GM19035 (cell line): ENCODE results near the gene FAAP24.
"Not testable (repeated sequence)": the region's sequence is repeated elsewhere in the genome, so short reads cannot be mapped to it uniquely, and the experiment has no call there.

Experiments
- ATAC-seq: cut with Tn5 transposase; IDR thresholded peaks from one replicate; pipeline ENCODE4 v1.9.1; 2021; ENCODE audit not compliant: unreplicated experiment

Gene FAAP24, protein sequence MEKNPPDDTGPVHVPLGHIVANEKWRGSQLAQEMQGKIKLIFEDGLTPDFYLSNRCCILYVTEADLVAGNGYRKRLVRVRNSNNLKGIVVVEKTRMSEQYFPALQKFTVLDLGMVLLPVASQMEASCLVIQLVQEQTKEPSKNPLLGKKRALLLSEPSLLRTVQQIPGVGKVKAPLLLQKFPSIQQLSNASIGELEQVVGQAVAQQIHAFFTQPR

DNA sequence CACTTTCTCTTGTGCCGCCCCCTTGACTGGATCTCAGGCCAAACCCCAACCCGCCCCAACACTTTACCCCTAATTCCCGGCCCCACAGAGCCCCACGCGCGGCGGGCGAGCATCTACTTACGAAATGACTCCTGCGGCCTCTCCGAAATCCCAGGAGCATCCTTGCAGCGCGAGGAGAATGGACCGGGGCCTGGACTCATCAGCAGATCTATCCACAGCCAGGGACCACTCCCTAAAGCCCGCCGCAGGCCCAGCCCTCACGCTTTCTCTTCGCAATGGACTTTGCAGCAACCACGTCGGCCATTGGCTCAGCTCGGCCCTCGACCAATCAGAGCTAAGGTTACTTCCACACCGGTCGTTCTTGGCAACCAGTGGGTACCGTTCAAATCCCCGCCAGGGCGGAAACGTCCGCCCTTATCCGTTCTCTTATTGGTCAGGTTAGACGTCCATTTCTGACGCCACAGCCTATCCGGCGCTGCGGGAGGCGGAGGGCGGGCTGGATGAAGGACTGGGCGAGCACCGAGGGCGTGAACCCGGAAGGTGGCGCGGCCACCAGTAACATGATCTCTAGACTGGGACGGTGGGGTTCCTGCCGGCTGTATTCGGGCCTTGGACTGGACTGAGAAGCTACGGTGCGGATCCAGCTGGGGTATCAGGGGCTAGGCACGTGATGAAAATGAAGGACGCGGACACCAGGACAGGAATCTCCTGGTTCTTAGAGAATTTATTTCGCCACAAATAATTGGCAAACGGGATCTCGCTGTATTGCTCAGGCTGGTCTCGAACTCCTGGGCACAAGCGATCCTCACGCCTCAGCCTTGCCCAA is at the start of gene FAAP24, which contains the start of gene CEP89:
FAAP24 (plus strand) TSS at position 528 of the 826 bp plus-strand sequence. CDS start 955 bp downstream, outside the sequence.
CEP89 (minus strand) TSS at position 244 of the 826 bp plus-strand sequence; CDS start at position 160, 84 bp downstream.
- ATAC-seq = peak; percentile 99

DNA sequence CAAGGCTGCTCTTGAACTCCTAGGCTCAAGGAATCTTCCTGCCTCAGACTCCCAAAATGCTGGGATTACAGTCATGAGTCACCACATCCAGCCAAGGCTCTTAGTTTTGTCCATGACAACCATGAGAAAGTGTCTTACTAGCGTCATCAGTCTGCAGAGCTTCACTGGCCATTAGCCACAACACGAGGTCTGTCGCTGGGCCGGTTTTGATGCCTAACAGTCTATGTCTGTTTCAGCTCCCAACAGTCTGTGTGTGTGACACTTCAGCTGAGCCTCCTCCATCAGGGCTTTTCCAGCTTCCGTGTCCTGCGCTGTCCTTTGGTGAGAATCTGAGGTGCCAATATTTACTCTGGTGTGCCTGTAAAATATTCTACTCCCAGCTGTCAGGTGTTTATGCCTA is 47.8 kb upstream of the FAAP24 start:
- ATAC-seq = no peak

DNA sequence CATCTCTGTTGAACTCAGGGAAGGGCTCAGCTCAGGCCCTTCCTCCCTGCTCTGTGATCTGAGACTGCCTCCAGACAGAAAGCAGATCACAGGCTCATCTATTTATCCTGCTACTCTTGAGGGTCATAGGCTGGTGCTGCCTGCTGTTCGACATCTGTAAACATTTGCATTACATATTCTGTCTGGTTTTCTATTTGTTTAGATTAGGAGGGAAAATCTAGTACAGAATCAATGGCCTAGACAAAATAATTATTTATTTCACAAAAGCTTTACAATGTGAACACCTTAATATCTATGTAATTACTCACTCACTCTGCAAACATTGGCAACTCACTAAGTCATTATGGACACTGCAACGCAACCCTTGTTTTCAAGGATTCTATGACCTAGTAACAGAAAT is 43.2 kb upstream of the FAAP24 start:
- no peak for ATAC-seq

DNA sequence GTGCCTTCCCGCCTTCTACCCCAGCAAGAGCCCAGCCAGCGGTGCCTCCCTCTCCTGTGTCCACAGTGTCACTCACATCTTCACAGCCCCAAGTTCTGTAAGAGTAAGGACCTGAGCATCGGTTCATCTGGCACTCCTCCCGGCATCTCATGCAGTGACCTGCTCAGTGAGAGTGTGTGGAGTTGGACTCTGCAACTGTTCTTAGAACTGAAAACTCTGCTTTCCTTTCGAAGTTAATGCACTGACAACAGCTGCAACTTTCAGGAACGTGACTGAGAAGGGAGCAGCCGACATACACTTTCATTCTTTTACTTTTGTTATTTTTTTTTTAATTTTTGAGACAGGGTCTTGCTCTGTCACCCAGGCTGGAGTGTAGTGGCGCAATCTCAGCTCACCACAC is 41.5 kb upstream of the FAAP24 start:
- ATAC-seq = no peak

DNA sequence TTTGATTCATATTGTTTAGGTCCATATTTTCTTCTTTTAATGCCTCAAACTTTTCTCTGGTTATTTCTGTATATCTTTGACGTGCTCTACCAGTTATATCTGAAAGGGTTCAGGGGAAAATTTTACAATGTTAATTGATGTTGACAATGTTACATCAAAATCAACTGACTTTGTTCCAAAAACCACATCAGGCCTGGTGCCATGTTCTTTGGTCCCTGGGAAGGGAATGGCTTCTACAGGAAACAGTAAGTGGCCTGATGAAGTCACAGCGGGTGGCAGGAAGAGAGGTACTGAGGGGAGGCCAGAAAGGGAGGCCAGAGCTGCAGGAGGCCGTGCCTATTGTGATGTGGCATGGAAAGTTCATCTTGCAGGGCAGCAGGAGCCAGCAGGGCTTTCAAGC is 38.5 kb upstream of the FAAP24 start:
- no peak for ATAC-seq

DNA sequence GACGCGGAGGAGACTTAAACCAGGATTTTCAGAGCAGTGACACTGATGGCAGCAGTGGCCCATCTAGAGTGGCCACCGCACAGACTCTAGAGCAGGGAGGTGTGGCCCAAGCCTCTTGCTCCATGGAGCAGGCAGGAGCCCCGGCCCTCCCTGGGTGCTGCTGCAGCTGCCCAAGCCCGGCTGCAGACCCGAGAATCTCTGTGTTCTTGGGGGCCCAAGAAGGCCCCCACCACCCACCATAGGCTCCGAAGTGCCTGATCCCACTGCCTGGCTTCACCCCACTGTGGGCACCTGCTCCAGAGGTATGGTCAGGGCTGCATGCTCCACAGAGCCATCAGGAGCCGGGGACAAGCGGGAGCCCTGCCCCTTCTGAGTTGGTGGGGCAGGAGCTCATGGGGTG is 36.4 kb upstream of the FAAP24 start:
- no peak for ATAC-seq

DNA sequence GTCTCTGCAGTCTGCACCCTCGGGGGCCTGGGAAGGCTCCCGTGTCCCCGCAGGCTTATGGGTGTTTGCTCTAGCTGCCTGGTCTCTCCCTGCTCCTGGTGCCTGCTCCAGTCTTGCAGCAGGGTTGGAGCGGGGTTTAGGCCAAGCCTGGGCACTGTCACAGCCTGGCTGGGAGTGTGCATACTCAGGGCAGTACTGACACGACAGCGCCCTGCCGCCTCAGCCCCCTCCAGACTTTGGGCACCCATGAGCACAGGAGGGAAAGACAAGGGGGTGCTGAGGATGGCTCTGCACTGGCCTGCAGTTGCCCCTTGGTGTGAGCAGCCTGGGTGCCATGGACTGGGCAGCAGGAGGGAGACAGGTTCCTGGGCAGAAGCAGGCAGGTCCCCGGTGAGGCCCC is 36.0 kb upstream of the FAAP24 start:
- no peak for ATAC-seq

DNA sequence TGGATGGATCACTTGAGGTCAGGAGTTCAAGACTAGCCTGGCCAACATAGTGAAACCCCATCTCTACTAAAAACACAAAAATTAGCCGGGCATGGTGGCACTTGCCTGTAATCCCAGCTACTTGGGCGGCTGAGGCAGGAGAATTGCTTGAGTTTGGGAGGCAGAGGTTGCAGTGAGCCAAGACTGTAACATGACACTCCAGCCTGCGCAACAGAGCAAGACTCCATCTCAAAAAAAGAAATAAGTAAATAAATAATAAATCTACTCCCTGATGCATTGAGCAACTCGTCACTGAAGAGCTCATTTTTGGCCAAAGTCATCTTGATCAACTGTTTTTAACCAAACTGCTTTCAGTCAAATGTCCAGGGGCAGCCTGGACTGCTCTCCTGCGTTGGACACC is 30.8 kb upstream of the FAAP24 start:
- not testable (repeated sequence) for ATAC-seq

DNA sequence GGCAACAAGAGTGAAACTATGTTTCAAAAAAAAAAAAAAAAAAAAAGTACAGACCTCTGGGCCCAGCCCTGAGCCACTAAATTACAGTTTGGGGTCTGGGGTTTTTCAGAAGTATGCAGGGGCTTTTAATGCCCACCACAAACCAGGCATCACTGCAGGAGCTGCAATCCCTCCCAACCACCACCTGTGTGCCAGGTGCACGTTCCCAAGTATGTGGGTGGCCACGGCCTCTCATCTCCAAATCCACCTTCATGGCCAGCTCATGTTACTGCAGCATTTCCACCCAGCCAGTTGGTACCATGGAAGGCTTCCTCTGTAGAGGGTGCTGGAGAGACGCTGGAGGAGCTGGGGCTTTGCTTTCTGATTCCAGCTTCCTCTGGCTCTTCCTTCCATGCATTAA is 26.8 kb upstream of the FAAP24 start:
- ATAC-seq = no peak

DNA sequence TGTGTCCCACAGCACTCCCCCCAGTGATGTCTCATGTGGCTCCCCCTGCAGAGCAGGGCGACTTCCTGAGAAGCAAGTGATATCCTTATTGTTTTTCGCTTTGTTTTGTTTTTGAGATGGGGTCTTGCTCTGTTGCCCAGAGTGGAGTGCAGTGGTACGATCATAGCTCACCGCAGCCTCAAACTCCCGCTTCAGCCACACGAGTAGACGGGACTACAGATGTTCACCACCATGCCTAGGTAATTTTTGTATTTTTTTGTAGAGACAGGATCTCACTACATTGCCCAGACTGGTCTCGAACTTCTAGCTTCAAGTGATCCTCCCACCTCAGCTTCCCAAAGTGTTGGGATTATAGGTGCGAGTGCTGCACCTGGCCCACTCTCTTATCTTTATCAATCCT is 5.3 kb upstream of the FAAP24 start:
- no peak for ATAC-seq

DNA sequence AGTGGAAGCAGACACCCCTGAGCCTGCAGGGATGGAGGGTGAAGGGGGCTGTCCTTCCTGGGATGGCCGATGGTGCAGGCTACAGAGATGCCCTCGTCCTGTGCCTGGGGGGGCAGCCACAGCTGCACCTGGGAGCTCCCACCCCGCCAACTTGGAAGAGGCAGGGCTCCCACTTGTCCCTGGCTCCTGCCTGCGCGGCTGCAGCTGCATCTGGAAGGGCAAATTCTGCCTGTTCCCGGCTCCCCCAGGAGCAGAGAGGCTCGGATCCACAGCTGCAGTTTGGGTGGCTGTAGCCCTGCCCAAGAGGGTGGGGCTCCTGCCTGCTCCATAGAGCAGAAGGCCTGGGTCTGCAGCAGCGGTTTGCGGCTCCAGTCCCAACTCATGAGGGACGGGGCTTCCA is 2.5 kb upstream of the FAAP24 start:
- no peak for ATAC-seq

DNA sequence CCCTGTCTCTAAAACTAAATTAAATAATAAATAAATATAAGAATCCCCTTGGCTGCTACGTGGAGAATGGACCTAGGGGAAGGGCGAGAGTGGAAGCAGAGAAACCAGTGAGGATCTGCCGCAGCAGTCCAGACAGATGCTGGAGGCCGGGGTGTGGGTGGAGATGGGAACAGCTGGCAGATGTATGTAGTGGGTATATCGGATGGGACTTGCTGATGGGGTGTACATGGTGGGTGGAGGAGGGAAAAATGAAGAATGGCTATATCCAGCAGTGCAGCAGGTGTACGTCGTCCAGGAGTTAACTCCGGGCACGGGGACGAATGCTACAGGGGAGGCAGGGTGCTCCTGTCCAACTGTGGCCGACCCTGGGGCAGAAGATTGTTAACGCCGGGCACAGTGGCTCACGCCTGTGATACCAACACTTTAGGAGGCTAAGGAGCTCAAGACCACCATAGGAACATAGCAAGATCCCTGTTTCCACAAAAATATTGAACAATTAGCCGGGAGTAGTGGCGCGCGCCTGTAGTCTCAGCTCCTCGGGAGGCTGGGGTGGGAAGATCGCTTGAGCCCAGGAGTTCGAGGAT is 938 bp upstream of the FAAP24 start:
- ATAC-seq = no peak

DNA sequence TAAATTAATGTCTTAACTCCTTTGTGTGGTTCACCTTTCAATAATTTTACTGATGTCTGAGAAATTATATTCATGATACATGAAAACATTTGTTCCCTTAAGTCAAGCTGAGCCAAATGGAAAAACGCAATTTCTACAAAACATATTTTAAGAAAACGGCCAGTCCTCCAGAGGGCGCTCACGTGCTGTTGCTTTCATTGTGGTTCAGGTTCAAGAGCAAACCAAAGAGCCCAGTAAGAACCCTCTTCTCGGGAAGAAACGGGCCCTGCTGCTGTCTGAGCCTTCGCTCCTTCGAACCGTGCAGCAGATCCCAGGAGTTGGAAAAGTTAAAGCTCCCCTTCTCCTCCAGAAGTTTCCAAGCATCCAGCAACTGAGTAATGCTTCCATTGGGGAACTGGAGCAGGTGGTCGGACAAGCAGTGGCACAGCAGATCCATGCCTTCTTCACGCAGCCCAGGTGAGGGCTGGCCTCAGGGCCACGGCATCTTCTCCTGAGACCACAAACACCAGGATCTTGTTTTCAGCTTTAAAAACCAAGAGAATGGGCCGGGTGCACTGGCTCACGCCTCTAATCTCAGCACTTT is 4.3 kb downstream of the FAAP24 start:
- ATAC-seq = no peak

DNA sequence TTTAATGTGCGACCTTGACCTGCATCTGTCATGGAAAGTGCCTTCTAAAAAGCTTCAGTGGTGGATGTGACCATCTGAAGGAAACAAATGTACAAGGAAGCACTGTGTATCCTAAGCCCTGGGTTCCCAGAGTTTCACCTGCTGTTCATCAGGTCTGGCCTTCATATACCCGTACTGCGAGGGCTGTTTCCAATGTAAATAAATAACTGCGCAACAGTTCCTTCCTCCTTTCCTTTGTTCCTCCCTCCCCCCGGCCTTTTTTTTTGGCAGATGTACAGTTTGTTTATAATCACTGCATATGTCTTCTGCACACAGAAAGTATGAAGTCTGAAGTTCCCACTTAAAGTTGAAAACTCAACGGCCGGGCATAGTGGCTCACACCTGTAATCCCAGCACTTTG is 5.2 kb downstream of the FAAP24 start:
- no peak for ATAC-seq

DNA sequence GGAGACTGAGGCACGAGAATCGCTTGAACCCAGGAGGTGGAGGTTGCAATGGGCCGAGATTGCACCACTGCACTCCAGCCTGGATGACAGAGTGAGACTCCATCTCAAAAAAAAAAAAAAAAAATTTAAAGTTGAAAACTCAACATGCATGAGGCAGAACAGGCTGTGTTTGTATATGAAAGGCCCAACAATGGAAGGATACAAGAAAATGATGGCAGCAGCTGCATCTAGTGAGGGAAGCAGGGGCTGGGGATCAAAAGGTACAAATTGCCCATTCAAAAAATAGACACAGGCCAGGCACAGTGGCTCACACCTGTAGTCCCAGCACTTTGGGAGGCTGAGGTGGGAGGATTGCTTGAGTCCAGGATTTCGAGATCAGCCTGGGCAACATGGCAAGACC is 5.8 kb downstream of the FAAP24 start:
- ATAC-seq = not testable (repeated sequence)

DNA sequence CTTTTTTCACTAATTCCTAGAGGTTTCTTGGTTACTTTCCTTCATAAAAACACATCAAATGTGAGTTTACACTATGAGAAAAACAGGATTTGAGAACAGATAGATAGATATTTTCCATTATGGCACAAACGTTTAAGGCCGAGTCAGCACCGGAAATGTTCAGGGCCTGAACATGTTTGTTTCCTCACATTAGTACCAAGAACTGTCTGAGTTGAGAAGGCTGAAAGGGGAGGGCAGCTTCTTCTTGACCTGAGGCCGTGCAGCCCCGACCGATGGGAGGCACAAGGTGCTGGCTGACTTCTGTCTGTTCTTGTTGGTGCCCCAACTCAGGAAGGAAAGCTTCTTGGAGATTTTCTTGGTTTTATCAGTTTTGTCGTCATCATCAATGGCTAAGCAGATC is 7.8 kb downstream of the FAAP24 start:
- not testable (repeated sequence) for ATAC-seq

DNA sequence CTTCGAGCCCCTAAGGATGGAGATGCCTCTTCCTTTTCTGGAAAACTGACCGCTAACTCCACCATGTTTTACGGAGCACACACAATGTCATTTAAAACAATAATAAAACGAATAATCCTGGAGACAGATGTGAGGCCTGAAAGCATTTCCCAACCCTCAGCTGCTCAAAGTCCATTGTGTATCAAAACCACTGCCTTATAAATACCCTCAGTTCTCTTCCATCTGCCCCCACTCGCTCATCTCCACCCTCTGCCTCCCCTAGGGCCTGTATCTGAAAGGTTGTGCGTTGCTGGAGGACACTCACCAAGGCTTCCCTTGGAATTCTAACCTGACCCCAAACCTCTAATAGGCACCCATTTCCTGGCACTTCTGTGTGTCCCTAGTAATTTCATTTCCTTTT is 10.4 kb downstream of the FAAP24 start:
- ATAC-seq = not testable (repeated sequence)

DNA sequence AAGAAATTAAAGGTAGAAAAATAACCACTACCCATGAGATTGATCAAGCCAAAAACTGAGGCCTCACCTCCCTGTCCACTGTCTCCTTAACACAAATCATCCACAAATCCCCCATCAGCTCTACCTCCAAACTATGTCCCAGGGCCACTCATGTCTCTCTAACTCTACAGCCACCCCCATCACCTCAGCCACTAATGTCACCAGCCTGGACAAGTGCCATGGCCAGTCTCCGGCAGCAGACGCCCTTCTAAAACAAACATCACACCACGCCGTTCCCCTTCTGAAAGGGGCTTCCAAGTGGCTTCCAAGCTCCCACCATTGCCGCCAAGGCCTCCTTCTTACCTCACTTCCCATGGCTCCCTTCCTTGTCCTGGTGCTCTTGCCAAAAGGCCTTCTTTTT is 16.2 kb downstream of the FAAP24 start:
- ATAC-seq = not testable (repeated sequence)

DNA sequence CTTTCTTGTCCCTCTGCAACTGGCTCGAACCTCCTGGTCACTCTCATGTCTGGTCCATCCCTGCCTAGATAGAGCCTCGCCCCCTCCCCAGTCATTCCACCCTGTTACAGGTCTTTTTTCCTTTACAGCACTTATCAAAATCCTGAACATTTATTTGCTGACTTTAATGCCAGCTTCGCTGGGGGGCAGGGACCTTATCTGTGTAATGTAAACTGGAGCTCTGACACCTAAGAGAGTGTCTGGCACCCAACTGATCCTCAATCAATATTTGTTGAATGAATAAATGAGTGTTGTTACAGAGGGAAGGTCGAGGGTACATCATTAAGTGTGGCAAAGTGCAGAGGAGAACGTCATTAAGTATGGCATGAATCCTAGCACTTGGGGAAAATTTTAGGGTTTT is 16.7 kb downstream of the FAAP24 start:
- ATAC-seq = no peak

DNA sequence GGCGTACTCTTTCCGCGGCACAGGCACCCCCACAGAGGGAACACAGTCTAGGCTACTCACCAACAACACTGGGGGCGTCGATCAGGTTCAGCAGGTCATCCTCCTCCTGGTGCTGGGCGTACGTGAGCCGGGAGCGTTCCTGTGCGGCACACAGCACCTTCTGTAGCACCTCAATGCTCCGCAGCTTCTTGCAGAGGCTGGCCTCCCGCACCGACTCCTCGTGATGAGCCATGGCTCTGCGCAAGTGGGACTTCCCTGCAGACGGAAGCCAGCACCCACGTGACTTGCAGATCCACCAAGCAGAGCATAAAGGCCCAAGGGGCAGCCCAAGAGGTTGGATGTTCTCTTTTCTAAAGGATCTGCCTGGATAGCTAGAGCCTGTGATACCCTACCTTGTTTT is 23.9 kb downstream of the FAAP24 start:
- not testable (repeated sequence) for ATAC-seq

DNA sequence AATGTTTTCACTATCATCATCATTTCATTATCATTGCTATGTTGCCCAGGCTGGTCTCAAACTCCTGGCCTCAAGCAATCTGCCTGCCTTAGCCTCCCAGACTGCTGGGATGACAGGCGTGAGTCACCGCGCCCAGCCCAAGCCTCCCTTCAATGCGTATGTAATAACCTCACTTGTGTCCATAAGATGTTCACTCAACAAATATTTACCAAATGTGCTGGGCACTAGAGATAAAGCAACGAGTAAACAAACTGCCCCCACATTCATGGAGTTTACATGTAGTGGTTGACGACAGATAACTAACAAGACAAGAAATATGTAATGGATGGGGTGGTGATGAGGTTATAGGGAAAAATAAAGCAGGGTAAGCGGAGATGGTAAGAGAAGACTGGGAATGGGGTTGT is 25.0 kb downstream of the FAAP24 start:
- not testable (repeated sequence) for ATAC-seq
